ENCODE measurements around the gene PARD3.

Gene PARD3

DNA sequence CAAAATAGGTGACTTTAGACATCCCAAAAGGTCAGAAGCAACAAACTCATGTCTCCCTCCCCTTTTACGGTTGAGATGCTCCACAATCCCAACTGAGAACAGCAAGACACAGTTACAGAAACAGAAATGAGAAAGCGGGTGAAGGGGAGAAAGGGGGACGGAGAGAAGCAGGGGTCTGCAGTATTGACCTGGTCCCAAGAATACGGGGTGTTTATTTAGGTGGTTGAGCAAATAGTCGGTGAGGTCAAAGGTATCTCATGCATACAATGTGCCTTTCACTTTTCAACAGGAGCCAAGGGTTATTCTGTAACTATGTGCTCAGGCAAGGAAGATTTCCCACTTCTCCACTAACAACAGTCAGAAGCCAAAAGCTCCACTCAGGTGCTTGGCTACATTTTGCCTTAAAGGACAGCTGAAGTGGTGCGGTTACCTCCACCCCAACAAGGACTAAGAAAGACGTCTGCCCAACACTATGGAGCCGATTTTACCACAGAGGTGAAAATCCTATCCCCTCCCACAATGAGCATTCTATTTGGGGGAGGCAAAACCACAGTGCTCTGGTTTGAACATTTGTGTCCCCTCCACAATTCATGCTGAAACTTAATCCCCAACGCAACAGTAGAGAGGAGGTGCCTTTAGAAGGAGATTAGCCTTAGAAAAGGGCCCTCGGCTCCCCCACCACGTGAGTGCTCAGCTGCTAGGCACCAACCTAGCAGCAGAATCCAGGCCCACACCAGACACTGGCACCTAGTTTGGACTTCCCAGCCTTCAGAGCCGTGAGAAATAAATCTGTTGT, 77.9 kb downstream of the PARD3 start:
- no peak for DNase-seq

DNA sequence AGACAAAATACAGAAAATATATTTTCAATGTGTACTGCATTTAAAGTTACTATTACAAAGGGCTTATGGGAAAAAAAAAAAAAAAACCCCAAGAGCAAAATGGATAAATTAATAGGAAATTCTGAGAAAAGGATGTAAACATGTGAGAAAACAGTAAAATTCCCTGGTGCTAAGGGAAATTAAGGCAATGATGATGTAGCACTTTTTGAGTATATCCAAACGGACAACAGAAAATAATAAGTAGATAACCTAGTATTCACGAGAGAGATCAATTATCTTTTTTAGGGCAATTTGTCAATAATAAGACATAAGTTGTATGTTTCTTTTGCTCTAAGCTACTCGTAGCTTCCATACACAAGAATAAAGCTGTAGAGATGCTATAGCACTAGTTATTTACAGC, 80.2 kb downstream of the PARD3 start:
- no peak for DNase-seq

DNA sequence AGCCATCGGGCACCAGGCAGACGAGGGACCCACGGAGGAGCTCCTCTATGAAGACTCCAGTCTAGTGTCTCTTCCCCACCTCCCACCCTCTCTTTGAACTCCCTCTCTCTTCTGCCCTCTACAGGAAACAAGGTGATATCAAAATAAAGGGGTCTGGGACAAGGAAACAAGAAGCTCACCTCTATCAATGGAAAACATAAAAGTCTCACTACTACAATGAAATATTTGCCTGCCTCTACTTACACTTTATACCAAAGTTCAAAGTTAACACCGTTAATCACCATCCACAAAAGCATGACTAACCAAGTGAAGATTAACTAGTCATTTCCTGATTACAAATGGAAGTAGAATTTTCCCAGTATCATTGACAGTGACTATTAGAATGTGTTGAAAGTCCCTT, 82.2 kb downstream of the PARD3 start:
- DNase-seq = no peak

DNA sequence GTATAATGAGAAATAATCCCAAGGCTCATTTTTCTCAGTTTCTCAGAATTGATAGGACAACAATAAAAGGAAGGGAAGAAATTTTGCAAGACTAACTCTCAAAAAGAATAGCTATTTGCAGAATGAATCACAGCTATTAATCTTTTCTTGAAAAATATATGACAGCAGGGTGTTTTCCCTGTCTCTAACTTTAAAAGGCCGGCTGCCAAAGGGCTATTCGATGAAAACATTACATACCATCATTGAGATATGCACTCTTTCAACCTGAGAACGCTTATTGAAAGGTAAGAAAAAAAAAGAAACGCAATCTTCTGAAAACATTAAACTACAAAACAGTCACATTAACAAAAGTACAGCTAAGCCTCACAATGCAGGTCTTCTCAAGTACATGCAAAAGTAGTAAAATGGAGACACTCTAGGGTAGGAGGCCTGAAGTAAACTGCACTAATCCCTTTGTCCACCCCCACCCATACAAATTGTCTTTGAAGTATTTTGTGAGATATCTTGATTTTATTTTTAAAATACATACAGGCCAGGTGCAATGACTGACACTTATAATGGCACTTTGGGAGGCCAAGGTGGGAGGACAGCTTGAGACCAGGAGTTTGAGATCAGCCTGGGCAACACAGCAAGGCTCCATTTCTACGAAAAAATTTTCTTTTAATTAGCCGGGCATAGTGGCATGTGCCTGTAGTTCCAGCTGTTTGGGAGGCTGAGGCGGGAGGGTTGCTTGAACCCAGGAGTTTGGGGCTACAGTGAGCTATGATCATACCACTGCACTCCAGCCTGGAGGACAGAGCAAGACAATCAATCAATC, 83.0 kb downstream of the PARD3 start:
- DNase-seq = no peak

DNA sequence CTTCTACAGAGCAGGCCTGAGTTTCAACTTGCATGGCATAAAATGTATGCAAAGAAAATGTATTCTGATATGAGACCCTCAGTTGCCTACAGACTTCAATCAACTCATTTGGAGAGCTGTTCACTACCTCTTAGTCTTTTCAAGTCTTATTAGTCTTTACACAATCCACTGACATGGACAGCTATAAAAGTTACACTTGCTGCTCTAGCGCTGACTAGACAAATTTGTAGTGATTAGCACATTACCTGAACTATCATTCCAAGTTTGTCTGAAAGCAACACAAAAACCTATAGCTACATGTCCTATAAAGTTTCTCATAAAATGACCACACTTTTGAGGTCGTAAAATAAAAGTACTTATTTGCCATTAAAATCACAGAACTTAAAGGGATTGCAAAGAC, 83.9 kb downstream of the PARD3 start:
- DNase-seq = no peak

DNA sequence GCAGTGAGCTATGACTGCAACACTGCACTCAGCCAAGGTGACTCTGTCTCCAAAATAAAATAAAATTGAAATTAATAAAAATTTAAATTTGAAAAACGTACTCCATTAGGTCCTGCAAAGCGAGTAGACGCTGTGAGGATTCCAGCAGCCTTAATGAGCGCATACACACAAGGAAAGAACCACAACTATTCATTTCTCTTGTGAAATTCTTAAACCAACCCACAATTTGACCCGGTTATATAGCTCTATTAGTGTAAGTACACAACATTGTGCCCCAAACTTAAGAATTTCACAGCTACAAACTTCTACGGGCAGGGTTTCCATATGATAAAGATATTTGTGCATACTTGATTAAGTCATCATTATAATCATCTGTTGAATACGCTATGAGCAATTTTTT, 84.4 kb downstream of the PARD3 start:
- DNase-seq = no peak

DNA sequence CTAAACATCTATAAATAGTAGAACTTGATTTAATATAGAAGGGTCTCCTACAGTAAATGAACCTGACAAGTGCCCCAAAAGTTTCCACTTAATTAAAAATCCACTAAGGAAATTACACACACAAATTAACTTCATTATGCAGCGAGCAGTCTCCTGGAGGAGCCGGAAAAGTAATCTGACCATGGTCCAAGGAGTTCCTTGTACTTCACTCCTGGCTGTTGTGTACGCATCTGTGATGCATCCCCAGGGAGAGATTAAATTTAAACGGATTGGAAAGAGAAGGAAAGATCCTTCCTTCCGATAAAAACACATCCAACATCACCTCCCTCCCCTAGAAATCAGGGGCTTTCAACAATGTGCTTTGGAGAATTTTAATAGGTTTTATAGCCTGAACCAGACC, 85.5 kb downstream of the PARD3 start:
- no peak for DNase-seq

DNA sequence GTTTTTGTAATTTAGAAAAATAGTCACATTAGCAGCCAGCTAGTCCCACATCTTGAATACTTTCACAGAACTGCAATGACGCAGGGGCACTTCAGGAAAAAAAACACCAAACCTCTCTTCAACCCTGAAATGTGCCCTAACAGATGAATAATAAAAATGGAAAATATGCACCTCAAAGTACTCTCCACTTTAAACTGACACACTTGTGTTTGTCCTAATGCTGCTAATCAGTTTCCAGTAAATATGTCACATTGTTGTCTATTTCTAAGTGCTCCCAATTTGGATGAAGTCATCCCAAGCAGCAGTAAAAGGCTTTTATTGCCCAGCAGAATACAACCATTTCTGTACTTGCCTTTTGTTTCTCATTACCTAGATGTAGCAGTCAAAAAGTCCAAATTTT, 86.7 kb downstream of the PARD3 start:
- DNase-seq = no peak

DNA sequence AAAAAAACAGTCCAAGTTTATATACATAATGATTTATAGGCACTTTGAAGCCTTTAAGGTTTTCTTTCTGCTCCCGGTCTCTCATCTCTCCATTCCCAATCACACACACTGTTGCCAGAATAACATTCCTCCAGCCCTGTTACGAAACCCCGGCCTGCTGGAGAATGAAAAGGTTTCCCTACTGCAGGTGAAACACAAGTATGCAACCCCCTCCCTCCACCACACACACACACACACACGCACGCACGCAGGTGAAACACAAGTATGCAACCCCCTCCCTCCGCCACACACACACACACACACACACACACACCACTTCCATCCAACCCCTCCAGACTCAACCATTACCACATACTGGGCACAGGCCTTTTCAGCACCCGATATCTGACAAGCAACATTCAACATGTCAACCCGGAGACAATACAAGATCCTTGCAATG, 87.5 kb downstream of the PARD3 start:
- no peak for DNase-seq

DNA sequence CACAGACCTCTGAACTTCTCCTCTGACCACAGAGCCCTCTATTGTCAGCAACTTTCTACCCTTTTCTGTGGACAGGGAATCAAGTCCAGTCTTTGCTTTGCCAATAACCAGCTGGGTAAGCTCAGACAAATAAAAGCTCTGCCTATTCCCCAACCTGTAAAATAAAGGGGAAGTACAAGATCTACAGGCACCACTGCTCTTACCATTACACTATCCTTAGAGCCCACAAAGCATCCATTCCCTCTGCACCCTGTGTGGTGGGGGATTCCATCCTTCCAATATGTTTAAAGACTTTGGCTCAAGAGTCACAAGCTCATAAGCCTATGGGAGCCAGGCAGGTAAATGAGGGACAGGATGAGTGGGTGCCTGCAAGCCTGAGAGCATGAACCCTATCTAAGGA, 88.2 kb downstream of the PARD3 start:
- no peak for DNase-seq

DNA sequence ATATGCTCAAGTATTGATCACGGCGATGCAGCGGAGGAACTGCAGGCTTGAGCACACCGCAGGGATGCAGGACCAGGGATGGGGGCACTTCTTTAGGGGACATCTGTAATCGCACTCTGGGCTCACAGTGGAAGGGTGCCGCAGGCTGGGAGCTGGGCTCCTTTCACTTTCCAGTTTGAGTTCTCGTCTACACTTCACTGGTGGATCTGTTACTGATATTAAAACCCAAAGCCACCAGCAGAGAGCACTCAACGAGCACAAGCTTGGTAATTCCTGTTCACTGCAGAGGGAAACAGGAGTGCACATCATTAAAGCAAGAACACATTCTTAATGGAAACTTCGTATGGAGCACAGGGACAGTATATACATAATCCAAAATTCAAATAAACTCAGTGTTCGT, 91.3 kb downstream of the PARD3 start:
- DNase-seq = no peak

DNA sequence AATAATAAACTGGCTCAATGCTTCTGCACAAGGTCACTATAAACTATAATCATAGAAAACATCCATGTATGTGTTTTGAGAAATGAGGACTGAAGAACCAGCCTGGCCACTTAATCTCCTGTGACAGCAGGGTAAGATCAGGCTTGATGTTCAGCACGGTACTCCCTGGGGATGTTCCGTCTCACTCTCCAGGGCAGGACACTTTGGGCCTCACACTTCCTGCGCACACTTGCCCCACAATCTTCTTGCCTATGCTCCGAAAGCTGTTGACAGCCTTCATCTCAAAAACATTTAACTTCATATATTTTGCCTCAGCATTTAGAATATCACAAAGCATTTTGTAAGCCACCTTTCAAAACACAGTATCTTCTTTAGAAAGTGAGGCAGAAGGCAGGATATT, 92.7 kb downstream of the PARD3 start:
- no peak for DNase-seq

DNA sequence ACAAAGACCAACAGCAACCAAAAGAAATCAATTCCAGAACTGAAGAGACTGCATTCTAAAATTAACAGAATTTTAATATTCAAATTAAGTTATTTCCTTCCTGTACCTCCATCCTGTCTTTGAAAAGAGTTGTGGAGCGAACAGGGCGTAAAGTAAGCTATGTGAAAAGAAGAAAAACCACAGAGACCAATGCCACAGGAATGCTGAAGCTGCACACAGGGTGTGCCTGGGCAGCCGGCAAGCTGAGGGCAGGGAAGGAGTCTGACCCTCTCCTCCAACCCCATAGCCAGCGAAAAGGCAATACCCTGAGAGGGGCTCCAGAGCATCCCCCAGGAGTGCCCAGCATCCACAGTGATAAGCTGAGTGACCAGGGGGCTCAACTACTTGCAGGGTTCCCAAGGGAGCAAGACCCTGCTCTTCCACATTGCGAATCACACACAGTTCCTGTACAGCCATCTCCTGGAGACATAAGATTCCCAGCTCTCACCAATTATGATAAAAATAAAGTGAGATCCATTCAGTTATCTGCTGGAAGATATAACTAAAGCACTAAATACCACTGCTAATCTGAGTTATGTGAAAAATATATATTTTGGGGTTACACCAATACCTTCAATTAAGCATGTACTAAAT, 93.8 kb downstream of the PARD3 start:
- no peak for DNase-seq

DNA sequence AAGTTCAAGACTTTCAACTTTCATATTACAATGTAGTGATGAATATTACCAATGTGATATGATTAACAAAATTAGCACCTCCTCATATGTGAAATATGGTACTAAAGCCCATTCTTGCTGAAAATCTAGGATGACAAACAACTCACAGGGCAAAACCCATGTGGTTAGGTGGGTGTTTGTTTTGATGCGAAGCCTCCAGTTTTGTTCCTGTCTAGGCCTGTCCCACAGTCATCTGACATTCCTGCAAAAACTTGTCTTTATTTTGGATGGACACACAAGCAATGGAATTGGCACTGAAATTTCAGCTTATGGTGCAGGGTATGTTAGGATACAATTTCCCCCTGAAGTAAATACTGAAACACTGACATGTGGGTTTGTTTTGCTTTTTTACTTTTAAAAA, 95.3 kb downstream of the PARD3 start:
- DNase-seq = no peak

DNA sequence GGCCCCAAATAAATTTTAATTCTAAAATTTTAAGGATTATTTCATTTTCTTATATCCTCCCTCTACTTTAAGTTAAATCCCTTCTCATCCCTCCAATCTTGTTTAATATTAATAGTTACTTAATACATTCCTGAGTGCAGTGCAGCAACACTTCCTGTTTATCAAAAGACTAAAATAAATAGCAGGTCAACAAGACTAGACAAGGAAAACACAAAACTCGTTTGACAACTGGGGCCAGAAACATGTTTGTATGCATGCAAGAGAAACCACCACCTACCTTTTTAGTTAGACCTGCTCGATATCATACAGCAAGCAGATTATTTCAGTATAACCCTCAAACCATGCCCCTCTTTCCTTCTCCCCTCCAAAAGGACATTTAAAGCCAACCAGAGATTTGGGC, 95.8 kb downstream of the PARD3 start:
- DNase-seq = no peak

DNA sequence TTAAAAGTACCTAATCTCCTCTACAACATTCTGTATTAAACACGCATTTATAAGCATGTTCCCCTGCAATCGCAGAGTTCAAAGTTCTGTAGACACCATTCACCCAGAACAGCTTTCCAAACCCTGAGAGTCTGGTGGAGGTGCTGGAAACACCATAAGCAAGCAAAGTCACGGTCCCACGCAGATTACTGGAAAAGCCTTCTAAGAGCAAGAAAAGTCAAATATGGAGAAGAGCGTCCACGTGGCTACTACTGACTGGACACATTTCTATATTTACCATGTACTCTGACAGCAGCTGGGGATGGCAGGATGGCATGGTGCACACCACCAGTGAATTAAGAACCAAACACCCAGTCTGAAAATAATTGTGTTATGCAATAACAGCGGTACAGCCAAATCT, 97.7 kb downstream of the PARD3 start:
- no peak for DNase-seq

DNA sequence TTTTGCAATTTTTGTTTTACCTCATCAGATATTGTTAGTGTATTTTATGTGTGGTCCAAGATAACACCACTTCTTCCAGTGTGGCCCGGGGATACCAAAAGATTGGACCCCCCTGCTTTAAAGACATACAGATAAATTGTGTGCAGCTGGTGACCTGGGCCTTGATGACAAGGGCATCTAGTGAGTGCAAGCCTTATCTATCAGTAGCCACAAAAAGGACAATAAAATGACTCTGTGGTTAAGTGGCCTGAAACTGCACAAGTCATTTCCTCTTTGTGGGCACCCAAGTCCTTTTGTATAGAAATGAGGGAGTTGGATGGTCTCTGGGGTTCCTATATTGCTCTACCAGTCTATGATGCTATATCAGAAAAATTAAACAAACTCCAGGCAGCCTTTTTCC, 98.1 kb downstream of the PARD3 start:
- DNase-seq = no peak

DNA sequence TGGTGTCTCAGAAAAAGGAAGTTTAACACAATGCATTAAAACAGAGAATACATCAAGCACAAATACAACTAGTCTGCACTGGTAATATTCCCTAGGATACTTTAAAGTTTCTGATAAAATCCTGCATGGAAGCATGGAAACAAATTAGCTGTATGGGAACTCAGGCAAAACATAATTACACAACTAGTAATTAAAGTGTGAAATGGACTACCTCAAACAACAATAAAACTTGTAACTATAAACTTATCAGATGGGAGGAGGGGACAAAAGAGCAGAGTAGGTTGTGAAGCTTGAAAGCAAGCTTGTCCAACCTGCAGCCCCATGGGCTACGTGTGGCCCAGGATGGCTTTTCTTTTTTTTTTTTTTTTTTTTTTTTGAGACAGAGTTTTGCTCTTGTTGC, 98.9 kb downstream of the PARD3 start:
- DNase-seq = no peak

DNA sequence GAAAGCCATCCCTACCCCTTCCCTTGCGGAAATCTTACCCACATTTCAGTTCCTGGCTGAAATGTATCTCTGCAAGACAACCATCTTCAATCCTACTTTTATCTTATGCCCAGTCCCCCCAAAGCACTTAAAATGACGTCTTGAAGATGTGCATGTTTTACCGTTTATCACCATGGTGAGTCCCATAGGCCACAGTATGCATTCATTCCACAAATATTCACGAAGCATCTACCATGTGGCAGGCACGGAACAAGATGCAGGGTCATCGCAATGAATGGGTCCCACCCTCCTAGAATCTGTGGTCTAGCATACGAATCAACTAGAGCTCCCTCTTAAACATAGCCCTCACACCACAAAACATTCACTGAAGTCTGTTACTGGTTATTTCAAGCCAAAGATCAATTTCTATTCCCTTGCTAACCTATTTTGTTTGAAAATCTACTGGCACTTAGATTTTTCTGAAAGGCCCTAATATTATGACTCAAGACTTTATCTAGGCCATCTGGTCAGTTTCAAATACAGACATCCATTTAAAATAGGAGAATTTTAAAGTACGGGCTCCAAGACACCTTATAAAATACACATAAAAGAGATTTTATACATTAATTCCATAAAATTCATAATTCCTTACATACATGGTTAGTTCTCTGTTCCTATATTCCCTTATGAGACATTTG, 99.4 kb downstream of the PARD3 start:
- no peak for DNase-seq

DNA sequence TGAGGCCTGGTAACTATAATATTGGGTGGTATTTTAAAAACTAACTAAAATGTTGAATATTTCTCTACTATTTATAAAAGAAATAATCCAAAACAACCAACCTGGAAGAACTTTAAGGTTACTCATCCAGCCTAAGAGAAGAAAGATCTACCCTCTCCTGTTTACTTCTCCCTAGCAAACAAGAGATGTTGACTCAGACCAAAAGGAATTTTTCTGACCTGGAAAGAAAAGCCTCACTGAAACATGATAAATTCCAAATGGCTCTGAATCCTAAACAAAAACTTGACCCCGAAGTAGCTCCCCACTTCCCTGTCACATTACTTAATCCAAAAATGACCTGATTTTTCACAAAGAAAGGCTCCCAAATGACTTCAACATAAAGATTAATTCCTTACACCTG, 101.2 kb downstream of the PARD3 start:
- DNase-seq = no peak

DNA sequence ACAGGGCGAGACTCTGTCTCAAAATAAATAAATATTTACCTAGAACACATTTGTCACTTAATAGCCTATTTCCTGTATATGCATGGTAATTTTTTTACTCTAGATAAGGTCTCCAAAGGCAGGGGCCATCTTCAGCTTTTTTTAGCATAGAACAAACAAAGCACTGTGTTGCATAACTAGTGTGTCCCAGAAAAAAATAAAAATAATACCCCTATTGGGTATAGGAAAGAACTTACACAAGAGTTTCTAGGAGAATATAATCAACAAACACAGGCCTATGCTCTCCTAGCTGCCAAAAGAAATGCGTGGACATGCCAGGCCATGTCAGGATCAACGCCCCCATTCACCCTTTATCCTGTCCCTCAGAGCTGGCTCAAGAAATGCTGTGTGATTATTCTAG, 103.6 kb downstream of the PARD3 start:
- no peak for DNase-seq

DNA sequence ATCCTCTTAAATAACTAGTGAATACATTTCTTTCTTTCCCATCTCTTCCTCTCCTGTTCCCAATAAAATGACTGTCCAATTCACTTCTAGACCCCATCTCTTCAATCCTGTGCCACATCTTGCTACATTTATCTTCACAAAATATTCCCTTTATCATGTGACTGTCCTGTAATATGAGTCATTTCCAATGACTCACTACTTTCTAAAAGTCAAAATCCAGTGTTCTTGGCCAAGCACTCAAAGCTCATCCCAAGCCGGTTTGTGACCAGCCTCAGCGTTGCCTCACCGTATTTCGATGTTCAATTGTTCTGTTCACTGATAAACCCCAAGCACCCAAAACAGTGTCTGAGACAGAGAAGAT, 104.7 kb downstream of the PARD3 start:
- no peak for DNase-seq

DNA sequence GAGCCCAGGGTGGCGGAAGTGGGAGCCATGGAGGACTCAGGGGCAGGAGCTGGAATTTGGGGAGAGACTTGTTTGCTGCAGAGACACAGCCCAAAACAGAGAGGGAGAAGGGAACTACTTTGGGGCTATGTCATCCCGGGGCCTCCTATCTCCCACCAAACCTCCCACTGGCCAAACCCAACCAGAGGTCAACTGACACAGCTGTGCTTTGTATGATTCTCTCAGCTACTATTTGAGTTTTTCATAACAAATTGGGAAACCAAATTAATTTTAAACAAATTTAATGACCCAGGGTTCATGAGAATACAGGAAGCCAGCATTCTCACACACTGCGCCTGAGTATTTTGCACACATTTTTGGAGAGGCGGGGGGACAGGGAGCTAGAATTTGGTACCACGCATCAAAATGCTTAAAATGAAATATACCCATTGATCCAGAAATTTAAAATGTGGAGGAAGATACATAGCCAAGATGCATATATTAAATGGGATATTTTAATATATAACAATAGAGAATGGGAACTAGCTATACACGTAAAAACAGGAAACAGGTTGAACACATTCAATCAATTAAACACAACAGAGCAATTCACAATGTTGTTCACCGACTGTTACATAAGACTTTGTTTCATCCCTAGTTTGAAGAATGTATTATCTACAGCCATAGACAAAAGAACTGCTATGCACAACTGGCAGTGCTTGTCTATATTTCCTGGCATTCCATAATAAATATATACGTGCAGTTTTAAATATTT, 105.3 kb downstream of the PARD3 start:
- no peak for DNase-seq

All from NCI-H446 treated with DMSO at 0.1 percent for 48 hours (cell line).